ENCODE measurements around the gene ZSCAN21.
"Not testable (repeated sequence)": the region's sequence is repeated elsewhere in the genome, so short reads cannot be mapped to it uniquely, and the experiment has no call there.

DNA sequence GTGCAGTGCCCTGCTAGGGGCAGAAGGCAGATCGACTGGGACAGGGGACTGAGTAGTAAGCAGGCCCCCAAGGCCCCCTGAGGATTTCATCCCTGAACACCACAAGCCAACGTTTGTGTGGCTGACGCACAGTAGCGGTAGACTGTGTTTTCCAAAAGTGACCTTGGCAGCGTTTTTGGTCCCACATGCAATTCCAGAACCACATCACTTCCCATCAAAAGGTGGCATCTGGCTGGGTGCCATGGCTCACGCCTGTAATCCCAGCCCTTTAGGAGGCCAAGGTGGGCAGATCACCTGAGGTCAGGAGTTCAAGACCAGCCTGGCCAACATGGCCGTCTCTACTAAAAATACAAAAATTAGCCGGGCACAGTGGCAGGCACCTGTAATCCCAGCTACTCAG is 39.6 kb upstream of the ZSCAN21 start:
- TF ChIP-seq RCOR1 (IDR thresholded peaks at IDR 0.05; ENCODE audit: insufficient replicate concordance, low read length); MAZ (IDR thresholded peaks at IDR 0.05; ENCODE audit: borderline replicate concordance, low read depth, low read length); CHD1 (IDR thresholded peaks at IDR 0.05; ENCODE audit: low read depth, low read length); USF2 (IDR thresholded peaks at IDR 0.05; ENCODE audit: low read depth, low read length); ELK1 (IDR thresholded peaks at IDR 0.05; ENCODE audit: borderline replicate concordance, low read depth, low read length); CEBPB (IDR thresholded peaks at IDR 0.05; ENCODE audit: low read depth, low read length); POLR2A (IDR thresholded peaks at IDR 0.05; ENCODE audit: low read depth, low read length); BHLHE40 (IDR thresholded peaks at IDR 0.05; ENCODE audit: low read depth, low read length); RAD21 (IDR thresholded peaks at IDR 0.05; ENCODE audit: low read length); RFX5 (IDR thresholded peaks at IDR 0.05; ENCODE audit: low read depth, low read length); MXI1 (IDR thresholded peaks at IDR 0.05; ENCODE audit: borderline replicate concordance, low read depth, low read length): not testable (repeated sequence)
- TF ChIP-seq, protein P1, sequence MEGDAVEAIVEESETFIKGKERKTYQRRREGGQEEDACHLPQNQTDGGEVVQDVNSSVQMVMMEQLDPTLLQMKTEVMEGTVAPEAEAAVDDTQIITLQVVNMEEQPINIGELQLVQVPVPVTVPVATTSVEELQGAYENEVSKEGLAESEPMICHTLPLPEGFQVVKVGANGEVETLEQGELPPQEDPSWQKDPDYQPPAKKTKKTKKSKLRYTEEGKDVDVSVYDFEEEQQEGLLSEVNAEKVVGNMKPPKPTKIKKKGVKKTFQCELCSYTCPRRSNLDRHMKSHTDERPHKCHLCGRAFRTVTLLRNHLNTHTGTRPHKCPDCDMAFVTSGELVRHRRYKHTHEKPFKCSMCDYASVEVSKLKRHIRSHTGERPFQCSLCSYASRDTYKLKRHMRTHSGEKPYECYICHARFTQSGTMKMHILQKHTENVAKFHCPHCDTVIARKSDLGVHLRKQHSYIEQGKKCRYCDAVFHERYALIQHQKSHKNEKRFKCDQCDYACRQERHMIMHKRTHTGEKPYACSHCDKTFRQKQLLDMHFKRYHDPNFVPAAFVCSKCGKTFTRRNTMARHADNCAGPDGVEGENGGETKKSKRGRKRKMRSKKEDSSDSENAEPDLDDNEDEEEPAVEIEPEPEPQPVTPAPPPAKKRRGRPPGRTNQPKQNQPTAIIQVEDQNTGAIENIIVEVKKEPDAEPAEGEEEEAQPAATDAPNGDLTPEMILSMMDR (conservative IDR thresholded peaks at IDR 0.05; ENCODE audit: low read depth, low read length): not testable (repeated sequence)

Measured in IMR-90 (cell line).